Right cardiac atrium (tissue), 5 donors: ENCODE results near the gene UNC5C. TPM values are rescaled to one million over a fixed set of nuclear protein-coding genes. Genes with fewer than 3 reads are reported as not detected.

Experiments used
- ATAC-seq, 2 donors: fragments of 200-7000 bp; cut with Tn5 transposase; one replicate each; pipeline versions ENCODE4 v1.8.0 to v1.9.1; 2020; ENCODE audit warnings: moderate library complexity in 2 of 2, mild to moderate bottlenecking in 1 of 2
- DNase-seq, 3 donors: peaks; one replicate each; pipeline ENCODE4 v3.0.0-alpha.2; 2020
- H3K27ac ChIP-seq: one replicate; pipeline ENCODE4 v1.5.1; 2013; ENCODE audit warnings: mild to moderate bottlenecking, low read length, control low read depth, moderate library complexity
- H3K27me3 ChIP-seq: one replicate; pipeline ENCODE4 v1.6.1; 2013; ENCODE audit not compliant: control insufficient read depth, insufficient read depth
- H3K4me1 ChIP-seq: one replicate; pipeline ENCODE4 v1.6.1; 2013; ENCODE audit warnings: low read length; ENCODE audit not compliant: control insufficient read depth, insufficient read depth
- H3K4me3 ChIP-seq: one replicate; pipeline ENCODE4 v1.5.1; 2013; ENCODE audit warnings: low read length, control low read depth
- H3K9me3 ChIP-seq: one replicate; pipeline ENCODE4 v1.6.1; 2013; ENCODE audit warnings: low read length; ENCODE audit not compliant: control insufficient read depth
- WGBS: extraction: QIAGEN DNeasy Blood & Tissue Kit; methylation state at CpG from one replicate; pipeline ENCODE4 v1.1.7; 2013; 5-methylcytosine and 5-hydroxymethylcytosine counted together
- intact Hi-C, 4 donors: fragments of 100-400 bp; cut with DNase I; formaldehyde crosslinking; loops; one replicate each; pipeline versions ENCODE4 v1.11.0 to v1.14.0; 2022 to 2023
- polyA plus RNA-seq: library from polyadenylated mRNA; stranded (reverse); fragments of 200-250 nt; gene quantifications from one replicate; pipeline ENCODE4 v1.2.3, GENCODE V29; 2013
- total RNA-seq, 4 donors: library from RNA; stranded (reverse); fragmentation: NEBNext Ultra II Directional; extraction: Animal tissue kit (Norgen Biotek cat#: 25700); gene quantifications; one replicate each; pipeline ENCODE4 v1.2.1, GENCODE V29; 2021
- donor health status: healthy with polysubstance abuse.
- donor health status: DM: no; HTN: yes; CAD: no.
- donor health status: DM: no; HTN: no; CAD: no.
- donor health status: DM: no; HTN: yes; CAD: no; lungs with severe emphysema.
- donor health status: DM: yes; HTN: yes; CAD: no.

Gene UNC5C
- total and polyA plus RNA-seq, 5 donors: 1.3 to 8.4 (median 5.8) TPM

DNA sequence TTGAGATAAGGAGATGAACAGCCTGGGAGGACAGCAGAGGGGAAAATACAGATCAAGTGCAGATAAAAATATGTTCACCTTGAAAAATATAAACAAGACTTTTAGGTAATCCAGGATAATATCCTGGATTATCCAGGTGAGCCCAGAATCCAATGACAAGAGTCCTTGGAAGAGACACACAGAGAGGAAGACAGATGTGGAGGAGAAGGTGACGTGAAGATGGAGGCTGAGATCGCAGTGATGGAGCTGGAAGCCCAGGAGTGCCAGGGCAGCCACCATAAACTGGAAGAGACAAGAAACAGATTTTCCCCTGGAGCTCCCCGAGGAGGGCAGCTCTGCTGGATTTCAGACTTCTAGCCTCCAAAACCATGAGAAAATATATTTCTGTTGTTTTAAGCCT lies 230.7 kb downstream of the UNC5C start:
- whole genome bisulfite sequencing: 93% methylated on average over 3 of the region's 3 CpGs
- no peak overlapping the region for H3K27ac ChIP-seq
- DNase-seq (no peak), ATAC-seq (no peak)
- H3K27me3 ChIP-seq: no peaks in the 10 kb centered on the region
- peaks cover 2% of the 10 kb centered on the region for H3K4me1 ChIP-seq
- no peaks in the 10 kb centered on the region for H3K9me3 ChIP-seq
- no peak overlapping the region for H3K4me3 ChIP-seq
- intact Hi-C loops: no loop called here

DNA sequence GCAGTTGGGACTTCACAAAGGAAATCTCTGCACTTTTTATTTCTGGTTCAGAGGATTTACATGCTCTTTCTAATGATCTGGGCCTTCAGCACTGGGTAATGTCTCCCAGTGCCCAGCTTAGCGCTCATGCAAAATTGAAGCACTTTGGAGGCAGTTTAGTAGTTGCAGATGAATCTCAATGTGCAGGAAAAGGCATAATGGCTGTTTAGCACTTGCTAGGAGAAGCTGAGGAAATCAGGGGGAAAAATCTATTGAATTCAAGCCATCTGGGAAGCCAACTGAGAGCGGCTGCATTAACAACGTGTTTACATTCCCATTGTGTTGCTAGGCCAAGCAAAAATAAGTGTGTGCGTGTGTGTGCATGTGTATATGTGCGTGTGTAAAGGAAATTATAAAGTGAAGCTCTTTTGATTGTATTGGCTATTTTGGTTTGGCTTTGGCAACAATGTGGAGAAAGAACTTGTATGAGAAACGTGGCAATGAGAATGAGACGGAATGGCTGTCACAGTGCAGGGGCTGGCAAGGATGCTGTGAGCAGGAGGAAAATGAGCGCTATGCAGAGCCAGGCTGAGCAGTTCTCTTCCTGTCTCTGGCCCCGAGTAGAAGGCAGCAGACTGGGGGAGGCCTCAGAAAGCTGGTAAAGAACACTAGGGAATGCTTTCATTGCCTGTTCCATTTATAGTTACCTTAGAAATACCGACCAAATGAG lies 231.5 kb downstream of the UNC5C start:
- Histone ChIP-seq H3K4me1 (peaks cover 2% of the 10 kb centered on the region), H3K27ac (no peak overlapping the region), H3K9me3 (no peaks in the 10 kb centered on the region), H3K4me3 (no peak overlapping the region), H3K27me3 (no peaks in the 10 kb centered on the region)
- intact Hi-C loops: no loop called here
- ATAC-seq (peak; percentile 42 to 52), DNase-seq (no peak)
- 64% methylated on average over 10 of the region's 10 CpGs for WGBS

DNA sequence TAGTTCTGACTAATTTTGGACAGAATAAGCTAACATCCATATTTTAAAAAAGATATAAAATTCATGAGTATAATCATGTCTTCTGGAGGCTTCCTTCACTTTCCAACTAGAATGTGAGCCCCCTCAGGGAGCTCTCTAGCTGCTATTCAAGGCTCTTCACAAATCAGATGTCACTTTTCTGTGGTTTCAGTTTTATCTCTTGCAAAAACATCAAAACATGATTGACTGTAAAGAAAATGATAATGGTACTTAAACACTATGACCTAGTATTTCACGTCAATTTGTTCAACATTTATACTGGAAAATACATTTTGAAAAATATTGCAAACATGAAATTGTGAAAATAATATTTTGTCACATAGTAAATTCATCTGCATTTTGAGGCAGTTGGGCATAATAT lies 234.2 kb downstream of the UNC5C start:
- Histone ChIP-seq H3K27ac (no peak overlapping the region), H3K27me3 (no peaks in the 10 kb centered on the region), H3K4me3 (no peak overlapping the region), H3K9me3 (no peaks in the 10 kb centered on the region), H3K4me1 (peaks cover 2% of the 10 kb centered on the region)
- no peak for DNase-seq
- intact Hi-C loops: no loop called here
- 87% methylated on average over 1 of the region's 1 CpG for WGBS
- ATAC-seq: no peak

DNA sequence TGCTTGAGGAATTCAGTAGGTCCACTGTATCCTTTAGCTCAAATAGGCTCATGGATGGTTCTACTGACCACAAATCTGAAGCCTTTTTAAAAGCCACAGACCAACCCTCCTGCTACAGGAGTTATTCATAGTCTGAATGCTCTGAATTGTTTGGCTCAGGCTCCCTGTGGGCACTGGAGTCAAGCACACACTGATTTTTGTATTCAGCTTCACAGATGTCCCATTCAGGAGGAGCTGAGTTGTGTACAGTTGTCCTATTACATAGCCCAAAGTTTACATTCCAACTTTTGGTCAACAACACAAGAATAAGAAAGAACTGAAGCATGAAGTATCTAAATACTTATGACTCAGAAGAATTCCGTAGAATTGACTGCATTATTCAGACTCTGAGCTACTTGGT lies 243.9 kb downstream of the UNC5C start:
- DNase-seq: no peak
- peak in 1 of 2 donors; percentile 22 for ATAC-seq

DNA sequence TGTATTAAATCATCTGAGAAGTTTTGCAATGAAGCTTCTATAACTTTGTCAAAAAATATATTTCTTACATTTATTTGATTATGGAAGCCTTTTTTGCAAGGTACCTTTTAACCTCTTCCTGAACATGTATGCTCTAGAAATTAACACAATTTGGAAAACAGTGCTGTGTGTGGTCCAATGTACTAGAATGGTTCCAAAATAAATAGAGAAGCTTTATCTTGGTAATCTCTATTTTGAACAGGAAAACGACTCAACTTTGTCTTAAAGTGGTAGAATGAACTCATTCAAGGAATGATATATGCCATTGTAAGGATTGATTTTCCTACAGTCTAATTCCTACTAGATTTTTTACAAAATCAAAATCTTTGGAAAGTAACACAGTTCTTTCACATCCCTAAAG lies 248.5 kb downstream of the UNC5C start:
- 32% methylated on average over 1 of the region's 1 CpG for WGBS
- intact Hi-C loops: no loop called here
- Histone ChIP-seq H3K9me3 (no peaks in the 10 kb centered on the region), H3K4me3 (no peak overlapping the region), H3K27ac (no peak overlapping the region), H3K27me3 (no peaks in the 10 kb centered on the region), H3K4me1 (no peaks in the 10 kb centered on the region)
- DNase-seq (no peak), ATAC-seq (no peak)

More for the DNA sequence above, 243.9 kb downstream of the UNC5C start:
- 72% methylated on average over 1 of the region's 1 CpG for WGBS
- Histone ChIP-seq H3K9me3 (no peaks in the 10 kb centered on the region), H3K27me3 (no peaks in the 10 kb centered on the region), H3K4me3 (no peak overlapping the region), H3K4me1 (no peaks in the 10 kb centered on the region), H3K27ac (no peak overlapping the region)
- intact Hi-C loops: no loop called here

DNA sequence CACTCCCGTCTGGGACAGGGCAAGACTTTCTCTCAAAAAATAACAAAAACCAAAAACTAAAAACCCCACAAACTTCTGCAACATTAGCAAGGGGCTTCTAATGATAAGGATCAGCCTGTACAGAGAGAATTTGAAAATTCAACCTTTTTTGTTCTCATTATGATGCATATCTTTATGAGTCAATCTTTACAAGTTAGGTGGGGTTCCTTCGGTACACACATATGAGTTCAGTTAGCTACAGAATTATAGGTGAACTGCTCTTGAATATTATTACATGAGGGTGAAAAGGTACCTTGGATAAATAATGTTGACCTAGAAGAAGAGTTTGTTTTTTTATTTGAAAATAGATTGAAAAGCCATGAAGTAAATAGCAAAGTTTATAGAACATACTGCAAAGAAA lies 252.7 kb downstream of the UNC5C start:
- no peaks in the 10 kb centered on the region for H3K9me3 ChIP-seq
- no peak for DNase-seq
- no peaks in the 10 kb centered on the region for H3K27me3 ChIP-seq
- H3K4me1 ChIP-seq: no peaks in the 10 kb centered on the region
- intact Hi-C loops: no loop called here
- ATAC-seq: no peak
- WGBS: 91% methylated on average over 2 of the region's 2 CpGs
- no peak overlapping the region for H3K4me3 ChIP-seq
- no peak overlapping the region for H3K27ac ChIP-seq

DNA sequence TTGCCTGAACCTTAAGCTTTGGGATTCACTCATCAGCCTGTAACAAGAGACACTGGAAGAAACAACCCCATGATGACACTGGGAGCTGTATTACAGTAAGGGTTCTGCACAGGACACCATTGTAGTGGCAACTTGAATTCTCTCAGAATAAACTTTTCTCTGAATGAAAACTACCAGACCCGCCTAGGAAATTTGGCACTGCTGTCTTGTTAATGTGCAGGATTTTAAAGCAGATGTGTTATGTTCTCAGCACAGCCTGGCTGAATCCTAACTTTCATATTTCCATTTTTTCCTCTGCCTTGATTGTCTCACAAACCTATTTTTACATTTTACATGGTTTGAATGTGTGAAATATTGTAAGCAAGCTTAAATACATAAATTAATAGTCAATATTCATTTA lies 253.6 kb downstream of the UNC5C start:
- Histone ChIP-seq H3K27me3 (no peaks in the 10 kb centered on the region), H3K4me3 (no peak overlapping the region), H3K27ac (no peak overlapping the region), H3K4me1 (no peaks in the 10 kb centered on the region), H3K9me3 (no peaks in the 10 kb centered on the region)
- WGBS: 62% methylated on average over 1 of the region's 1 CpG
- ATAC-seq (no peak), DNase-seq (no peak)
- intact Hi-C loops: no loop called here

DNA sequence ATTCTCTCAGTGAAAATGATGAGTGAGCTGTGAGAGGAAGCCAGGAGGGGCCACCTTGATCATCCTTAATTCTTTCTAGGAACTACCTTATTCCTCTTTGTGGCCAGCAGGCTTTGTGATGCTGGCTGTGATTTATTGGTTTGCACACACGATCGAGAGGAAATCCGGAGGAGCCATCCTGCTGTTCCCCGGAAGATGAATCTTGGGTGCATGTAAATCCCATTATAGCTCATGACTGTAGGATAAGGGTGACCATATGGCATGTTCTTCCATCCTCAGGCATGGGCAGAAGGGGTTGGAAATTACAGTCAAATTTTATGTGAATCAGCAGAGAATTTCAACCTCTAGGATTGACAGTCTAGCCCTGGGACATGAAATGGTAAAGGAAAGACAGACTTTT lies 254.5 kb downstream of the UNC5C start:
- H3K4me1 ChIP-seq: no peaks in the 10 kb centered on the region
- WGBS: 94% methylated on average over 4 of the region's 4 CpGs
- H3K4me3 ChIP-seq: no peak overlapping the region
- H3K27me3 ChIP-seq: no peaks in the 10 kb centered on the region
- no peak for ATAC-seq
- DNase-seq: no peak
- no peak overlapping the region for H3K27ac ChIP-seq
- no peaks in the 10 kb centered on the region for H3K9me3 ChIP-seq
- intact Hi-C loops: no loop called here

DNA sequence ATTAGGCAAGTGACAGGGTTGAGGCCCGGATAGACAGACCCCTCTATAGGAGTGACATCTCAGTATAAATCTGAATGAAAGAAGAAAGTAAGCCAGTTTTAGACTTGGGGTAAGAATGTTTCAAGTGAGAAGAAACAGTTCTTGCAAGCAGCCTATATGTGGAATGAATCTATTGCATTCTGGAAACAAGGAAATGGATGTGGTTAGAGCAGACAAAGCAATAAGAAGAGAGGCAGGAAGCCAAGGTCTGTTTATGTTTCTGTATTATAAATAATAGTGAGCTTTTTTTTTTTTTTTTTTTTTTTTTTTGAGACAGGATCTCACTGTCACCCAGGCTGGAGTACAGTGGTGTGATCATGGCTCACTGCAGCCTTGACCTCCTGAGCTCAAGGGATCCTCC lies 255.8 kb downstream of the UNC5C start:
- intact Hi-C loops: no loop called here

DNA sequence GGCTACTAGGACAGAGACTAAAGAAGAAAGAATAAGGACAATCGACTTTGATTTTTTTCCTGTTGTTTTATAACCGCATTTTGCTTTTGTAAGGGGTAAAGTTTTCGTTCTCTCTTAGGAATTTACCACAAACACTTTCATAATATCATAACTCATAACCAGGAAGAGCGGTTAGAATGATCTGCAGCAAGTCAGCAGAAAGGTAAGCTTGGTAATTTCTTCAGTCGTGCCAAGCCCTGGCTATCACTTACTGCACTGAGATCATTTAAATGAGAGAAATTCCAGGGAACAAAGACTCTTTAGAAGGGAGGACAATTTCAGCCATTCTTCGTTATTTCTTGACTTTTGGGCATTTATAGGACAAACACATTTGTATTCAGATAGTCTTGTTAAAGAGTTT lies 258.1 kb downstream of the UNC5C start:
- no peaks in the 10 kb centered on the region for H3K27me3 ChIP-seq
- no peak overlapping the region for H3K27ac ChIP-seq
- no peaks in the 10 kb centered on the region for H3K9me3 ChIP-seq
- DNase-seq: no peak
- WGBS: 63% methylated on average over 6 of the region's 6 CpGs
- ATAC-seq: no peak
- intact Hi-C loops: no loop called here
- peaks cover 1% of the 10 kb centered on the region for H3K4me1 ChIP-seq
- H3K4me3 ChIP-seq: no peak overlapping the region

More for the DNA sequence above, 255.8 kb downstream of the UNC5C start:
- H3K27me3 ChIP-seq: no peaks in the 10 kb centered on the region
- DNase-seq: no peak
- no peaks in the 10 kb centered on the region for H3K4me1 ChIP-seq
- ATAC-seq: no peak
- no peak overlapping the region for H3K27ac ChIP-seq
- H3K4me3 ChIP-seq: no peak overlapping the region
- no peaks in the 10 kb centered on the region for H3K9me3 ChIP-seq
- 85% methylated on average over 1 of the region's 1 CpG for WGBS

DNA sequence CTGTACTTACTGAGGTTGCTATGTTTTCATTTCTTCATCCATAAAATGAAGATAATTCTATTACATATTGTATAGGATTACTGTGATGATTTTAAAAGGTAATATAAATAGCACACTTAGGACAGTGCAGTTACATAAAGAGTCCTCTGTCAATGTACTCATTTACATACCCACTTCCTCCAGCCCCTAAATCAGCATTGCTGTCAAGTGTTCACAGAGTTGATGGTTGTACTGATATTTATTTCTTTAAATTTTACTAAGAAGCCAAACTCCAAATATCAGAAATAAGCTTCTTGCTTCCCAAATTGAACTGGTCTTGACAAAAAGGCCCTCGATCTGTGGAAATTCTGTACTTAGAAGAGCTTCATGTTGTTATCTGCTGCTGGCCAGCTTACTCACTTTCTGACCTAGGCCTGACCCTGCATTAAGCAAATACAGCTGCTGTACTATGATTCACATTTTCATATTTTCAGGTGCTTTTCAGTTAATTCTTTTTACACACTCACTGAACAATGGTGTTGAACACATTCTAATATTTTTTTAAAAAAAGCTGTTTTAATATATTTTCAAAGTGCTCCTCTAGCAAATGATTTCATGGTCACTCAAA lies 259.6 kb downstream of the UNC5C start:
- ATAC-seq: no peak

More for the DNA sequence above, 259.6 kb downstream of the UNC5C start:
- WGBS: 43% methylated on average over 1 of the region's 1 CpG
- Histone ChIP-seq H3K4me3 (no peak overlapping the region), H3K27me3 (no peaks in the 10 kb centered on the region), H3K4me1 (peaks cover 1% of the 10 kb centered on the region), H3K9me3 (no peaks in the 10 kb centered on the region), H3K27ac (no peak overlapping the region)
- intact Hi-C loops: no loop called here
- no peak for DNase-seq
